ENCODE measurements around the gene FAM217A. TPM values are rescaled to one million over a fixed set of nuclear protein-coding genes. Genes with fewer than 3 reads are reported as not detected.
A peak's percentile ranks its signal among the peaks of the same experiment; 100 is the strongest.
"Not testable (repeated sequence)": the region's sequence is repeated elsewhere in the genome, so short reads cannot be mapped to it uniquely, and the experiment has no call there.

Gene FAM217A
- total and polyA plus RNA-seq, 2 of the 8 experiments (the other 6 are each of a cell fraction or from before 2014, with no cell fraction given): 0.03 TPM; not detected in 1

DNA sequence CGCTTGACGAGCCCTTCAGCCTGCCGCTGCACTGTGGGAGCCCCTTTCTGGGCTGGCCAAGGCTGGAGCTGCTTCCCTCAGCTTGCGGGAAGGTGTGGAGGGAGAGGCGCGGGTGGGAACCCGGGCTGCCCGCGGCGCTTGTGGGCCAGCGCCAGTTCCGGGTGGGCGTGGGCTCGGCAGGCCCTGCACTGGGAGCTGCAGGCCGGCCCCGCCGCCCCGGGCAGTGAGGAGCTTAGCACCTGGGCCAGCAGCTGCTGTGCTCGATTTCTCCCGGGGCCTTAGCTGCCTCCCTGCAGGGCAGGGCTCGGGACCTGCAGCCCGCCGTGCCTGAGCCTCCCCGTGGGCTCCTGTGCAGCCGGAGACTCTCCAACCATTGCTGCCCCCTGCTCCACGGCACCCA is 11.1 kb upstream of the FAM217A start:
- not testable (repeated sequence) for FAIRE-seq
- CTCF ChIA-PET (ENCODE audit: partially characterized antibody): interaction anchor here (1.0 to 4.3 kb wide), 3 partner anchors 9 to 22 kb away, joined by 3 to 9 read pairs (median 5); no protein-coding TSS in a partner anchor

More for the DNA sequence above, 11.1 kb upstream of the FAM217A start:
- H3K23ac ChIP-seq (ENCODE audit: insufficient read length); H3K14ac ChIP-seq (ENCODE audit: insufficient read length); H3K23me2 ChIP-seq (ENCODE audit: low read depth, low read length); H4K91ac ChIP-seq (replicated peaks; ENCODE audit: insufficient read length, low read length); H4K20me1 ChIP-seq (replicated peaks in 1 of 2; ENCODE audit: control insufficient read depth in 1 of 2, insufficient read depth in 2 of 2, low read length in 2 of 2); H2BK20ac ChIP-seq (ENCODE audit: low read length); H2AK5ac ChIP-seq (ENCODE audit: low read depth, low read length); H3K36me3 ChIP-seq (ENCODE audit: control insufficient read depth in 2 of 4, insufficient read depth in 4 of 4, low read length in 3 of 4); H2AFZ ChIP-seq (ENCODE audit: low read length); H3K4me3 ChIP-seq (ENCODE audit: extremely low read depth in 1 of 4, insufficient read depth in 2 of 4, low read depth in 3 of 4, low read length in 4 of 4); H3K9ac ChIP-seq (replicated peaks in 1 of 4; ENCODE audit: extremely low read depth in 1 of 4, low read depth in 3 of 4, low read length in 3 of 4); H3K27me3 ChIP-seq (replicated peaks in 1 of 4; ENCODE audit: control insufficient read depth in 3 of 4, extremely low read depth in 1 of 4, insufficient read depth in 3 of 4, low read length in 3 of 4); H3K18ac ChIP-seq (ENCODE audit: extremely low read depth, low read length); H4K5ac ChIP-seq (ENCODE audit: insufficient read length, low read depth, low read length); DNase-seq (ENCODE audit: low read depth in 1 of 2, low spot score in 2 of 2); H3K4ac ChIP-seq (replicated peaks; ENCODE audit: insufficient read length, low read depth, low read length); H2BK12ac ChIP-seq (ENCODE audit: low read depth, low read length); H3K79me1 ChIP-seq (ENCODE audit: low read depth, low read length); H3K27ac ChIP-seq (ENCODE audit: low read depth, low read length); H3K9me3 ChIP-seq (ENCODE audit: insufficient read depth in 2 of 2, low read depth in 1 of 2, low read length in 1 of 2); POLR2A ChIA-PET (ENCODE audit: partially characterized antibody); H2BK15ac ChIP-seq (ENCODE audit: low read length); H3K4me1 ChIP-seq (replicated peaks in 1 of 4; ENCODE audit: control insufficient read depth in 3 of 4, insufficient read depth in 4 of 4, low read length in 3 of 4); H2BK120ac ChIP-seq (replicated peaks; ENCODE audit: low read depth, low read length); H3K56ac ChIP-seq (replicated peaks; ENCODE audit: insufficient read length, low read depth, low read length); H3K79me2 ChIP-seq (ENCODE audit: control insufficient read depth in 1 of 2, insufficient read depth in 2 of 2, low read length in 2 of 2); H3K4me2 ChIP-seq (ENCODE audit: insufficient read depth in 1 of 2, low read depth in 2 of 2, low read length in 2 of 2); H2BK5ac ChIP-seq (ENCODE audit: low read depth, low read length): not testable (repeated sequence)
- 95% methylated on average over 25 of the region's 26 CpGs; no CpG with 5 or more reads in 1 of the 2 experiments for WGBS, 2 experiments (ENCODE audit: extremely low coverage in 1 of 2, insufficient coverage in 1 of 2, insufficient read length in 1 of 2, insufficient replicate concordance in 2 of 2, low coverage in 1 of 2, low lambda C conversion rate in 2 of 2, missing lambda C conversion rate in 1 of 2)
- H4K8ac ChIP-seq (ENCODE audit: extremely low read depth, insufficient read depth, low read length): peak overlapping the region; percentile 68; the same call in 1 of the 2 replicates

Measured in H1 (cell line).